DMS153 treated with DMSO at 0.1 percent for 48 hours (cell line): ENCODE measurements around the gene TNFSF9.
"Not testable (repeated sequence)": the region's sequence is repeated elsewhere in the genome, so short reads cannot be mapped to it uniquely, and the experiment has no call there.

Source experiments
- DNase-seq: peaks from one replicate; lab custom pipeline; 2025; ENCODE audit not compliant: unreplicated experiment; lab: John Stamatoyannopoulos, UW

Gene TNFSF9

GRCh38 chr19:6568816-6569215 is 38.0 kb downstream of the TNFSF9 start:
- DNase-seq = no peak

- no peak for DNase-seq
Measured at GRCh38 chr19:6570764-6571163, 39.9 kb downstream of the TNFSF9 start.

GRCh38 chr19:6571167-6571566 is 40.3 kb downstream of the TNFSF9 start:
- no peak for DNase-seq

GRCh38 chr19:6572217-6572616 is 41.4 kb downstream of the TNFSF9 start:
- no peak for DNase-seq

GRCh38 chr19:6573350-6573749 is 42.5 kb downstream of the TNFSF9 start:
- DNase-seq = no peak

GRCh38 chr19:6576869-6577475 is 46.1 kb downstream of the TNFSF9 start:
- no peak for DNase-seq

GRCh38 chr19:6577476-6578125 is 46.8 kb downstream of the TNFSF9 start:
- DNase-seq = no peak

- DNase-seq = no peak
Measured at GRCh38 chr19:6579450-6580178, 48.8 kb downstream of the TNFSF9 start.

GRCh38 chr19:6580313-6580712 is 49.5 kb downstream of the TNFSF9 start:
- DNase-seq = no peak

- DNase-seq = not testable (repeated sequence)
Measured at GRCh38 chr19:6582515-6583484, 52.0 kb downstream of the TNFSF9 start.
